Limb (tissue), 2 donors: Measurements from ENCODE around the gene GNG5.
"Not testable (repeated sequence)": the region's sequence is repeated elsewhere in the genome, so short reads cannot be mapped to it uniquely, and the experiment has no call there.

ENCODE experiments used
- DNase-seq, 2 donors: peaks; one replicate each; pipeline ENCODE4 v3.0.0-alpha.2; 2016; ENCODE audit errors: extremely low spot score in 2 of 2

GNG5 gene

GRCh38 chr1:84489766-84490165, 16.6 kb downstream of the GNG5 start:
- DNase-seq, result no peak

- no peak for DNase-seq
Observed at GRCh38 chr1:84488107-84488506, 18.3 kb downstream of the GNG5 start.

- DNase-seq, result no peak
Observed at GRCh38 chr1:84481317-84481716, 25.1 kb downstream of the GNG5 start.

GRCh38 chr1:84480650-84481049, 25.7 kb downstream of the GNG5 start:
- no peak for DNase-seq

- no peak for DNase-seq
Observed at GRCh38 chr1:84479998-84480397, 26.4 kb downstream of the GNG5 start.

- peak; percentile 83 to 84 for DNase-seq
Observed at GRCh38 chr1:84478876-84479868, 27.2 kb downstream of the GNG5 start, which contains the start of gene RPF1. RPF1 (plus strand) TSS chr1:84479266; CDS start chr1:84479282, 16 bp downstream.

GRCh38 chr1:84476225-84476624, 30.2 kb downstream of the GNG5 start:
- no peak for DNase-seq

- no peak for DNase-seq
Observed at GRCh38 chr1:84467298-84467697, 39.1 kb downstream of the GNG5 start.

GRCh38 chr1:84462118-84462517, 44.3 kb downstream of the GNG5 start:
- no peak for DNase-seq

GRCh38 chr1:84452436-84452835, 53.9 kb downstream of the GNG5 start:
- no peak for DNase-seq

GRCh38 chr1:84450910-84451309, 55.5 kb downstream of the GNG5 start:
- DNase-seq, result no peak

GRCh38 chr1:84448704-84449103, 57.7 kb downstream of the GNG5 start:
- not testable (repeated sequence) for DNase-seq
